Measurements from ENCODE around the gene HDAC4. TPM values are rescaled to one million over a fixed set of nuclear protein-coding genes. Genes with fewer than 3 reads are reported as not detected.

Gene HDAC4
- total and polyA plus RNA-seq, 2 donors from 2014 or later: 2.2 to 56.8 TPM

DNA sequence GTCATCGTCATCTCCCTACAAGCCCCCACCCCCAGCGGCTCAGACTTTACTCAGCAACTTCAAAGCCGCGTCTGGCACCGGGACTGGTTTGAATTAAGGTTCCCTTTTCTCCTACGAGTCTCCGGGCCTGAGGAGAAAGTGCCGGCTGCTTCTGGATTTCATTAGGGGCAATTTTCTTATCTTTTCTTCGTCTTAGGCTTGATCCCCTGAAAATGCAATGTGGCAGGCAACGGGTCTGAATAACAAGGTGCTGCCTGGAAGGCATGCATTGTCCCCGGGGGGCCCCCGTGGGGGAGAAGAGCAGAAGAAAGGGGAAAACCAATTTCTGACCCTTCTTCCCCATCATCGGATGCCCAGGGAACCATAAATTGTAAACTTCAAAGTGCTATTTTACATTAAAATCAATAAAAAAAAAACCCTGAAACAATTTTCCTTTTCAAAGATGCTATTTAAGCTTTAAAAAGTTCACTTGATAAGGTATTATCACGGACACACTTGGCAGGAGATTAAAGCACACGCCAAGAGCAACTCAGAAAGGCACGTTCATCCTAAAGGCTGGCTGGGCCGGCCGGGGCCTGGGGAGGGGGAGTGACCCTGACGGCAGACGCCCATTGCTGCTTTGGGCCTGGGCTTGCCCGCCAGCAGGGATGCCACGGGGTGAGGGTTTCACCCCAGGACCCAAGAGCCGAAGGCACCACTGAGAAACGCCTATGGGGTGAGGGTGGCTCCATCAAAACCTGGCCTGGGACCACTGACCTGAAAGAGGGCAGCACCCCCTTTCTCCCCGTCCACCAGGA lies 322.5 kb downstream of the HDAC4 start:
- H3K9me3 ChIP-seq (ENCODE audit: control insufficient read depth in 2 of 3, insufficient read depth in 1 of 3, low read length in 3 of 3): no peaks in the 10 kb centered on the region
- no peak for TF ChIP-seq CTCF (IDR thresholded peaks at IDR 0.05; ENCODE audit: borderline replicate concordance, extremely low read depth, insufficient read depth)
- DNase-seq: no peak

DNA sequence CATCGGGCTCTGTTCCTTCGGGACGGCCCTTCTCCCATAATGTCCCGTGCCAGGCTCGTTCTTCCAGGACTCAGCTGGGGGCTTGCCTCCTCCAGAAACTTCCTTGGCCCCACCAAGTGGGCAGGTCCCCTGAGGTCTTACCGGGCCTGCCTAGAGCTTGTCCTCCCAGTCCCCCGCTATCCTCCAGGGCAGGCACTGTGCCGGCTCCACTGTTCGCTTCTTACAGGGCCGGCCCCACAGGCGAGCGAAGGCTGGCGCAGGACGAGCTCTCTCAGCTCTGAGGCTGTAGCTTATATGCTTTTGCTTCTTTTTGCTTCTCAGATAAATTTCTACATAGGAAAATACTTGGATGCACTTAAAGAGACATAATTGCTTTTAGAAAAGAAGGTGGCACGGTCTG lies 323.6 kb downstream of the HDAC4 start:
- peak in 1 of 5 donors; percentile 60 for DNase-seq
- Histone ChIP-seq H3K9ac (ENCODE audit: low read length in 3 of 3) (no peak overlapping the region), H3K4me3 (ENCODE audit: low read length in 3 of 3) (no peak overlapping the region), H3K9me3 (ENCODE audit: control insufficient read depth in 2 of 3, insufficient read depth in 1 of 3, low read length in 3 of 3) (no peaks in the 10 kb centered on the region), H3K27me3 (ENCODE audit: control insufficient read depth, insufficient read depth, low read length) (no peaks in the 10 kb centered on the region), H3K36me3 (ENCODE audit: control insufficient read depth in 2 of 3, insufficient read depth in 3 of 3, low read length in 3 of 3) (peaks cover 3 to 15% (median 10%) of the 10 kb centered on the region in 3 donors), H3K27ac (ENCODE audit: low read depth in 2 of 2, low read length in 2 of 2) (no peak overlapping the region), H3K4me1 (ENCODE audit: control insufficient read depth in 2 of 3, insufficient read depth in 2 of 3, low read depth in 1 of 3, low read length in 3 of 3) (no peaks in the 10 kb centered on the region)
- TF ChIP-seq CTCF (IDR thresholded peaks at IDR 0.05; ENCODE audit: borderline replicate concordance, extremely low read depth, insufficient read depth): no peak
- FAIRE-seq: no peak
- intact Hi-C loops (cut with DNase I): no loop called here

More for the DNA sequence above, 322.5 kb downstream of the HDAC4 start:
- H3K9ac ChIP-seq (ENCODE audit: low read length in 3 of 3): no peak overlapping the region
- intact Hi-C loops (cut with DNase I): no loop called here
- H3K27ac ChIP-seq (ENCODE audit: low read depth in 2 of 2, low read length in 2 of 2): no peak overlapping the region
- H3K4me1 ChIP-seq (ENCODE audit: control insufficient read depth in 2 of 3, insufficient read depth in 2 of 3, low read depth in 1 of 3, low read length in 3 of 3): no peaks in the 10 kb centered on the region
- H3K36me3 ChIP-seq (ENCODE audit: control insufficient read depth in 2 of 3, insufficient read depth in 3 of 3, low read length in 3 of 3): peaks cover 3 to 11% (median 10%) of the 10 kb centered on the region in 3 donors
- no peak overlapping the region for H3K4me3 ChIP-seq (ENCODE audit: low read length in 3 of 3)
- no peaks in the 10 kb centered on the region for H3K27me3 ChIP-seq (ENCODE audit: control insufficient read depth, insufficient read depth, low read length)
- FAIRE-seq: no peak

- Histone ChIP-seq H3K27ac (ENCODE audit: low read depth in 2 of 2, low read length in 2 of 2) (no peak overlapping the region), H3K4me1 (ENCODE audit: control insufficient read depth in 2 of 3, insufficient read depth in 2 of 3, low read depth in 1 of 3, low read length in 3 of 3) (no peaks in the 10 kb centered on the region), H3K27me3 (ENCODE audit: control insufficient read depth, insufficient read depth, low read length) (no peaks in the 10 kb centered on the region), H3K9ac (ENCODE audit: low read length in 3 of 3) (no peak overlapping the region), H3K9me3 (ENCODE audit: control insufficient read depth in 2 of 3, insufficient read depth in 1 of 3, low read length in 3 of 3) (peaks cover 0 to 2% (median 0%) of the 10 kb centered on the region in 3 donors), H3K36me3 (ENCODE audit: control insufficient read depth in 2 of 3, insufficient read depth in 3 of 3, low read length in 3 of 3) (peaks cover 5 to 25% (median 16%) of the 10 kb centered on the region in 3 donors), H3K4me3 (ENCODE audit: low read length in 3 of 3) (no peak overlapping the region)
- FAIRE-seq (no peak), DNase-seq (peak in 1 of 5 donors; percentile 79)
- no peak for TF ChIP-seq CTCF (IDR thresholded peaks at IDR 0.05; ENCODE audit: borderline replicate concordance, extremely low read depth, insufficient read depth)
- intact Hi-C loops (cut with DNase I): no loop called here
Observed at GRCh38 chr2:239075918-239076758, 324.7 kb downstream of the HDAC4 start.
